Left kidney (tissue), 2 donors: Measurements from ENCODE around the gene TRIM54. TPM values are rescaled to one million over a fixed set of nuclear protein-coding genes. Genes with fewer than 3 reads are reported as not detected.

Experiments
- DNase-seq: peaks from one replicate; pipeline ENCODE4 v3.0.0-alpha.2; 2013
- polyA plus RNA-seq: library from polyadenylated mRNA; unstranded; fragments of 120-200 nt; gene quantifications from one replicate; pipeline ENCODE4 v1.2.1, GENCODE V29; 2013; ENCODE audit not compliant: insufficient read length

TRIM54 gene
- polyA plus RNA-seq, 1 donor: 6.7 TPM

DNA sequence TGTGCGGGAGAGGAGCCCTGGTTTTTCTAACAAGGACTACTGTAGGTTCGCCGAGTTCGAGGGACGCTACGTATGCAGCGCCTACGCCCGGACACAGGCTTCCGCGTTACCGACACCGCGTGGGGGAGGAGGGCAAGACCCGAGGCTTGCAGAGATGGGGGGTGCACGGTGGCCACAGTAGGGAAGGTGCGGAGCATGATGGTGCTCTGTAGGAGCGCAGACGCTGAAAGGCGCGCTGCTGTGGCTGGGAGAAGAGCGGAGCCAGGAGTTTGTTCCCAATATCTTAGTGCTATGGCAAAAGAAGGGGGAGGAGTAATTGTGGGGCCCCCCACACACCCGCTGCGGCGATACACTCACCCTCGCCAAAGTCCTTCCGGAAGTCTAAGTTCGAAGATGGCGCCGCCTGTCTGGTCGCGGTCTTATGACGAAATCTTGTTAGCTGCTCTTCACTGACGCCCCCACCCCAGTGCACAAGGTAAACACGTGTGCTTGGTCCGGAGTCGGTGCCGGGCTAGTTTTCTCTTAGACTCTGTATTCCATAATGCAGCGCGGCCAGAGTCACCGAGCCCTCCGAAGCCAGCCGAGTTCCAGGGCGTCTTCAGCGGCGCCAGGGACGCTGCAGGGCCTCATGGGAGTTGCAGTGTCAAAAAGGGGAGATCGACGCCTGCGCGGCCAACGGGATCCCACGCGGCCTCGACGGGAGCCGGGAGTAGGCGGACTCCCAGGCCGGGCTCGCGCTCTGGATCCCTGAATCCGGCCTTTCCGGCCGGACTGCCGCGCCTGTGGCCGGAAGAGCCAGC, 74.4 kb downstream of the TRIM54 start, which contains the start of gene GTF3C2:
Gene GTF3C2, minus strand, starts transcription at position 383 of the 800 bp plus-strand sequence. CDS start 13,210 bp downstream, outside the sequence.
- peak; percentile 99 for DNase-seq

Other genes with a start within 250 kb of the TRIM54 start
- gene TMEM214, start 249.5 kb upstream of the TRIM54 start, polyA plus RNA-seq: 68.9 TPM
- gene AGBL5, start 230.8 kb upstream of the TRIM54 start, polyA plus RNA-seq: 66.9 TPM
- 205 TPM for gene OST4, start 210.8 kb upstream of the TRIM54 start, polyA plus RNA-seq
- 57.7 TPM for gene EMILIN1, start 203.8 kb upstream of the TRIM54 start, polyA plus RNA-seq
- gene KHK, start 195.7 kb upstream of the TRIM54 start, polyA plus RNA-seq: 47.9 TPM
- 5.4 TPM for gene CGREF1, start 163.3 kb upstream of the TRIM54 start, polyA plus RNA-seq
- 1.4 TPM for gene ABHD1, start 158.6 kb upstream of the TRIM54 start, polyA plus RNA-seq
- gene PREB, start 147.8 kb upstream of the TRIM54 start, polyA plus RNA-seq: 49.3 TPM
- not detected for gene PRR30, start 143.0 kb upstream of the TRIM54 start, polyA plus RNA-seq
- gene TCF23, start 133.4 kb upstream of the TRIM54 start, polyA plus RNA-seq: 0.50 TPM
- gene ATRAID, start 70.4 kb upstream of the TRIM54 start, polyA plus RNA-seq: 147 TPM
- gene SLC5A6, start 70.2 kb upstream of the TRIM54 start, polyA plus RNA-seq: 48.6 TPM
- 54.3 TPM for gene CAD, start 65.1 kb upstream of the TRIM54 start, polyA plus RNA-seq
- gene SLC30A3, start 19.4 kb upstream of the TRIM54 start, polyA plus RNA-seq: 6.2 TPM
- gene DNAJC5G, start 7.0 kb upstream of the TRIM54 start, polyA plus RNA-seq: 2.0 TPM
- gene UCN, start 26.0 kb downstream of the TRIM54 start, polyA plus RNA-seq: 0.65 TPM
- gene MPV17, start 40.7 kb downstream of the TRIM54 start, polyA plus RNA-seq: 97.4 TPM
- gene GTF3C2, start 74.3 kb downstream of the TRIM54 start, polyA plus RNA-seq: 86.7 TPM
- gene EIF2B4, start 87.9 kb downstream of the TRIM54 start, polyA plus RNA-seq: 57.9 TPM
- 94.4 TPM for gene SNX17, start 88.2 kb downstream of the TRIM54 start, polyA plus RNA-seq
- 19.6 TPM for gene ZNF513, start 98.3 kb downstream of the TRIM54 start, polyA plus RNA-seq
- 96.0 TPM for gene PPM1G, start 127.2 kb downstream of the TRIM54 start, polyA plus RNA-seq
- 132 TPM for gene NRBP1, start 146.2 kb downstream of the TRIM54 start, polyA plus RNA-seq
- gene KRTCAP3, start 160.0 kb downstream of the TRIM54 start, polyA plus RNA-seq: 10.7 TPM
- gene IFT172, start 207.3 kb downstream of the TRIM54 start, polyA plus RNA-seq: 71.8 TPM
- gene FNDC4, start 212.8 kb downstream of the TRIM54 start, polyA plus RNA-seq: 6.8 TPM
- 0.10 TPM for gene GCKR, start 214.4 kb downstream of the TRIM54 start, polyA plus RNA-seq